HTR-8/SVneo (cell line): Measurements from ENCODE around the gene FAT1.
"Not testable (repeated sequence)": the region's sequence is repeated elsewhere in the genome, so short reads cannot be mapped to it uniquely, and the experiment has no call there.

Source experiments
- DNase-seq: peaks from one replicate; pipeline ENCODE4 v3.0.0; 2011; ENCODE audit warnings: low spot score, mixed read lengths; ENCODE audit not compliant: insufficient read length
- FAIRE-seq: peaks from 2 replicates; lab custom pipeline; 2011; peaks lifted over from hg19 to GRCh38; lab: Jason Lieb, UNC

Gene FAT1, protein sequence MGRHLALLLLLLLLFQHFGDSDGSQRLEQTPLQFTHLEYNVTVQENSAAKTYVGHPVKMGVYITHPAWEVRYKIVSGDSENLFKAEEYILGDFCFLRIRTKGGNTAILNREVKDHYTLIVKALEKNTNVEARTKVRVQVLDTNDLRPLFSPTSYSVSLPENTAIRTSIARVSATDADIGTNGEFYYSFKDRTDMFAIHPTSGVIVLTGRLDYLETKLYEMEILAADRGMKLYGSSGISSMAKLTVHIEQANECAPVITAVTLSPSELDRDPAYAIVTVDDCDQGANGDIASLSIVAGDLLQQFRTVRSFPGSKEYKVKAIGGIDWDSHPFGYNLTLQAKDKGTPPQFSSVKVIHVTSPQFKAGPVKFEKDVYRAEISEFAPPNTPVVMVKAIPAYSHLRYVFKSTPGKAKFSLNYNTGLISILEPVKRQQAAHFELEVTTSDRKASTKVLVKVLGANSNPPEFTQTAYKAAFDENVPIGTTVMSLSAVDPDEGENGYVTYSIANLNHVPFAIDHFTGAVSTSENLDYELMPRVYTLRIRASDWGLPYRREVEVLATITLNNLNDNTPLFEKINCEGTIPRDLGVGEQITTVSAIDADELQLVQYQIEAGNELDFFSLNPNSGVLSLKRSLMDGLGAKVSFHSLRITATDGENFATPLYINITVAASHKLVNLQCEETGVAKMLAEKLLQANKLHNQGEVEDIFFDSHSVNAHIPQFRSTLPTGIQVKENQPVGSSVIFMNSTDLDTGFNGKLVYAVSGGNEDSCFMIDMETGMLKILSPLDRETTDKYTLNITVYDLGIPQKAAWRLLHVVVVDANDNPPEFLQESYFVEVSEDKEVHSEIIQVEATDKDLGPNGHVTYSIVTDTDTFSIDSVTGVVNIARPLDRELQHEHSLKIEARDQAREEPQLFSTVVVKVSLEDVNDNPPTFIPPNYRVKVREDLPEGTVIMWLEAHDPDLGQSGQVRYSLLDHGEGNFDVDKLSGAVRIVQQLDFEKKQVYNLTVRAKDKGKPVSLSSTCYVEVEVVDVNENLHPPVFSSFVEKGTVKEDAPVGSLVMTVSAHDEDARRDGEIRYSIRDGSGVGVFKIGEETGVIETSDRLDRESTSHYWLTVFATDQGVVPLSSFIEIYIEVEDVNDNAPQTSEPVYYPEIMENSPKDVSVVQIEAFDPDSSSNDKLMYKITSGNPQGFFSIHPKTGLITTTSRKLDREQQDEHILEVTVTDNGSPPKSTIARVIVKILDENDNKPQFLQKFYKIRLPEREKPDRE (N-terminal part only)

DNA sequence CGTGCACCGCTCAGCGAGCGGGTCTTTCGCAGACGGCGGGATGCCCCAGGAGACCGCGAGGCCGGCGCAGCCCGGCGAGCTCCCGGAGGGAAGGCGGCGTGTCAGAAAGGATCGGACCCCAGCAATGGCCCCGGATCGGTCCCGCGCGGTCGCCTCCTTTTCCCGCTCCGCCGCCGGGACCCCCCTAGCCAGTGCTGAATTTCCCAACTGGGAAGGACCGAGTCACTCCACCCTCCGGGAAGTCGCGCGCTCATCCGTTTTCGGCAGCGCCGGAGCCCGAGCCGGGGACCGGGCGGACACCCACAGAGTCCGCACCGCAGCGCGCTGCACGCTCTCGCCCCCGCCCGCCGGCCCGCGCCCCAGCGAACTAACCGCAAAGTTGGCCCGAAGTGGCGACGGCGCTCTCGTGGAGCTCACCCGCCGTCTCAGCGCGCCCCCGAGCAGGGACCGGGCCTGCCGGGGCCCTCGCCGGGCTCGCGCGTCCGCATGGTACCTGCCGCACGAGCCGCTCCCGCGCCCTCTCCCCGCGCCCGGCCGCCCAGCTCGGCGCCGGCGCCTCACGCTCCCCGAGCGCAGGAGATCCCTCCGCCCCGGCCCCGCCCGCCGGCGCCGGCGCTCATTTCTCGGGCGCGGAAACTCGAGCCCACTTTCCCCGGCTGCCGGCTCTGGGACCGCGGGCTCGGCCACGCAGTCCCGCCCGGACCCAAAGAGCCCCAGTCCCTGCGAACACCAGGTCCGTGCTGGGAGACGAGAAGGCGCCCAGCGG is at the start of gene FAT1:
Gene FAT1, minus strand, starts transcription at position 565 of the 766 bp plus-strand sequence. CDS start 14,029 bp downstream, outside the sequence.
- FAIRE-seq, result no peak
- DNase-seq, result peak; percentile 60

DNA sequence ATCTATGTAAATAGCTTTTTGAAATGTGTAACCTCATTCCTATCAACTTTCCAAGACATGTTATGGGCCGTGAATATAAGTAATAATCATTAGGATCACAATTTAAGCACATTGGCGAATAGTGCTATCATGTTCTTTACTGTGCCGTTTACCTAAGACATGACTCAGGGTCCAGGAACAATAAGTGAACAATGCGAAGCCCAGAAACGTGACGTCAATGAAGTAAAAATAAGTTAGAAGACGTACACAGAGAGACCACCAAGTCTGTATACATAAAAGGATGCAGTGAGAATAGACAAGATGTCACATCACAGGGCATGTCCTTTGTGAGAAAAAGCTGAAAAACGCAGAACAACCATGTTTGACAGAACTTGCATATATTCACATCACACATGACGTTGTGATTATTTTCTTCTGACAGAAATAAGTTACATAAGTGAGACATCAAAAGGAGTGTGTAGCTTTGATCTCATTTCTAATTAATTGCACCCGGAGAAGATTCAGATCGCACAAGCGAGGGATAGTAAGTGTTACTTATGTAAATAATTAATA is 49.4 kb upstream of the FAT1 start:
- FAIRE-seq, result peak; percentile 67
- no peak for DNase-seq

DNA sequence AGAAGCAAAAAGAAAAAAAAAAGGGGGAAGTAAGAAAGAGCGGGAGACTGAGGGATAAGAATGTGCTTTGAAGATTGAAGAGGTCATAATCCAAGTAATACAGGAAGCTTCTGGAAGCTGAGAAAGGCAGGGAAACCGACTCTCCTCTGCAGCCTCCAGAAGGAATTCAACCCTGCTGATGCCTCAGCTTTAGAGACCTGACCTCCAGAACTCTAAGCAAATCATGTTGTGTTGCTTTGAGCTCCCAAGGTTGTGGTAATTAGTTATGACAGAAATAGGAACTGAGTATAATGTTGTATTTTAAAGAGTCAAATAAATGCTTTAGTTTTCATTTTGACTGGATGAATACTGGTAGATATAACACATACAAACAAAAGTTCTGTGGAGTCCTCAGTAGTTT is 48.0 kb upstream of the FAT1 start:
- DNase-seq (no peak), FAIRE-seq (no peak)

DNA sequence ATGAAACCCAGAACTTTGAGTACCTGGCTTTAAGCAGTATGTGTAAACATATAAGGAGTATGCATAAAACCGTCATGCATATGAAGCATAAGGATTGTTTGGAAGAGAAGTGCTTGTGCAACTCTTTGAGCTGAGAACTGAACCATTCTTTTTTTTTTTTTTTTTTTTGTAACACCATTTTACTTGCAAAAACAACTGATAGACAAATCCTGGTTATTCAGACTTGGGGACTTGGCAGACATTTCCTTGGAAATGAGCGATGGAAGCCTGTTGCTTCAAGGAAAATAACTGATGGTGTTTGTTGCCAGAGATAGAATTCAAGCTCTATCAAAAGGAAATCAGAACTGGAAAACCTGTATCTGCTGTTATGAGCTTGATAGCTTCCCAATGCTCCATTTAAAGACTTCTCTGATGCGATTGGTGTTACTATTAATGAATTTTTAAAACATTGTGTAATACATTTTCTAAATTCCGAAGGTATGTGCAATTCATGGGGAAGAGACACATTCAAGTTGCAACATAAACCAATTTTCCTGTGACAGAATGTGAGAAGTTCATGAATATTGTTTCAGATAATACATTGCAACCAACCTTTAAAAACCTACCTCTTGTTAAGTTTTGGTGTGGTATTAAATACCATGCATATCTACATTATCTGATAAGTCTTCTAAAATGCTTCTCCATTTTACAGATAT is 47.0 kb upstream of the FAT1 start:
- DNase-seq (peak; percentile 41), FAIRE-seq (no peak)

DNA sequence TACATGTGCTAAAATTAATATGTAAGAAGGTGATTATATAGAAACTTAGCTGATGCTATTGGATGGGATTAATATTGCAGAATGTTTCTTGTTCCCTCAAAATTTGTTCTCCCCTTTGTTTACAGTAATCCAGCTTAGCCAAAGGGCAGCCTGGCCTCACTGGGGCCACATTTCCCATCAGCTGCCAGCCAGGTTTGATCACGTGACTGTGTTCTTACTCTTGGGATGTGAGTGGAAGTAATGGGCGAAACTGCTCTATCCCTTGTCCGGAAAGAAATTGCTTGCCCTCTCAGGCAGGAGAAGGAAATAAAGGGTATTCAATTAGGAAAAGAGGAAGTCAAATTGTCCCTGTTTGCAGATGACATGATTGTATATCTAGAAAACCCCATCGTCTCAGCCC is 44.1 kb upstream of the FAT1 start:
- FAIRE-seq, result no peak

DNA sequence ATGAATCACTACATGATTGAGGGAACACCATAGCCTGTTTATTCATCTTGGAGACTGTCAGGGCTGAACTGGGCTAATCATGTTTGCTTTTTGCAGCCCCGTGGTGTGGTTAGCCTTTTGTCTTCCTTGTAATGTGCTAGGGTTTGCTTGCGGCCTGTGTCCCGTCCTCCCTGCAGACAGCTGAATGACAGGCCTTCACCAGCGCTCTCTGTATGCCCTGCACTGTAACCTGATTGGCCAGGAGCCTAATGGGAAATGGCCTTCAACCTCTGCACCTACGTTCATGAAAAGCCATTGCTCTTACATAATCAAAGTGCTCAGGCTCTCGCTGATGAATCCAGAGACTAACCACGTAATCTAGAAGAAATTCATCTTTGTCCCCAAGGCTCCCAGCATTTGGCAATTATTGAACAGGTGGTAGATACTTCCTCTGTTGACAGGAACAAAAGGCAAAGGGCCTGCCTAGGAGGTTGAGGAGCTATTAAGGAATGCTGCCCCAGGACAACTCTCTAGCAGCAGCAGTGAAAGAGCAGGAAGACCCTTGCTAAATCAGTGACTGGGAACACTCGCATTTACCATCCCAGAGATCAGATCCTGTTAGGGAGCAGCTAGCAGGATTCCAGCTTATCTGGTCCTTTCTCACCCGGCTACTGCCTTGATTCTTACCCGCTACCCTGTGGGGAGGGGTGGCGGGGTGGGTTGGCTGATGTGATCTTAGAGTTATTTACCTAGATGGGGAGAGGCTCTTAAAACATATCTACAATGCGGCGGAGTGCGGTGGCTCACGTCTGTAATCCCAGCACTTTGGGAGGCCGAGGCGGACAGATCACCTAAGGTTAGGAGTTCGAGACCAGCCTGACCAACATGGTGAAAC is 42.3 kb upstream of the FAT1 start:
- no peak for DNase-seq

More for the DNA sequence above, 44.1 kb upstream of the FAT1 start:
- no peak for DNase-seq

DNA sequence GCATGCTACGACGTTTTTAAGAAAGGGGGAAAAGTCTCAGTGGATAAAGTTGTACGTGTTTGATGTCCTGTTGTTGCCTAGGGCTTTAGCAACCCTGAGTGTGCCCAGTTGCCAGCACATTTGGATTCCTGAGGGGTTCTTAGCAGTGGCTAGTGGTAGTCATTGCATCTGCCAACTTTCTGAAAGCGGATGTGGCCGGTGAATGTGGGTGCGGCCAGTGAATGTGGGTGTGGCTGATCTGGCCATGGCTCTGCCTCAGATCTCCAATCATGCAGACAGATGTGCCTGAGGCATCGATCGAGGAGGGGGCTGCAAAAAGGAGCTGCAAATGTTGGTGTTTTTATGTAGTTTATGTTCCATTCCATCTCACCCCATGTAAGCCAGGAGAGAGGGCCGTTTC is 41.5 kb upstream of the FAT1 start:
- DNase-seq (no peak), FAIRE-seq (peak; percentile 54)

More for the DNA sequence above, 42.3 kb upstream of the FAT1 start:
- no peak for FAIRE-seq

DNA sequence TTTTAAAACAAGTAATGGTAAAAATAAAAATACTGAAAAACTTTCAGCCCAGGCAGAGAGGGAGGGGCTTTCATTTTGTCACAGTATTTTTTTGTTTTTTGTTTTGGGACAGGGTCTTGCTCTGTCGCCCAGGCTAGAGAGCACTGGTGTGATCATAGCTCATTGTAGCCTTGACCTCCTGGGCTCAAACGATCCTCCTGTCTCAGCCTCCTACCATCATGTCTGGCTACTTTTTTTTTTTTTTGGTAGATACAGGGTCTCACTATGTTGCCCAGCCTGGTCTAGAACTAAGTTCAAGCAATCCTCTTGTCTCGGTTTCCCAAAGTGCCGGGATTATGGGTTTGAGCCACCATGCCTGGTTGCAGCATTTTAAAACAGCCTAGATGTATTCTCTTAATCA is 40.8 kb upstream of the FAT1 start:
- no peak for FAIRE-seq
- DNase-seq, result no peak

DNA sequence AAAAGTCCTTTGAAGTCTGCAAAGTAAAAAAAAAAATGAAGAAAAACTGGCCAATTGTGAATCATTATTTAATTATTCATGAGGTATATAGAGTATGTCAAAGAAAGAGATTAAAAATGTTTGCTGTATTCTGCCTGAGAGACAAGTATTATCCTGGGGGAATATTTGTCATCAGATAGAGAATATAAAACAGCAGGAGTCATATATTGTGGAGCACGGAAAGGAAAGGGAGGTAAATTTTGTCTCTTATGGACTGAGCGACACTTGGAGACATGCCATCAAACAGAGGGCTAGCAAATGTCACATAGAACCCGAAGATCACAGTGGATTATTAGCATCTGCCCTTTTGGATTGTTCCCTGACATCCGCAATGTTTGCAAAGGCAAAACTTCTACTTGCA is 39.2 kb upstream of the FAT1 start:
- DNase-seq, result no peak
- FAIRE-seq, result no peak

DNA sequence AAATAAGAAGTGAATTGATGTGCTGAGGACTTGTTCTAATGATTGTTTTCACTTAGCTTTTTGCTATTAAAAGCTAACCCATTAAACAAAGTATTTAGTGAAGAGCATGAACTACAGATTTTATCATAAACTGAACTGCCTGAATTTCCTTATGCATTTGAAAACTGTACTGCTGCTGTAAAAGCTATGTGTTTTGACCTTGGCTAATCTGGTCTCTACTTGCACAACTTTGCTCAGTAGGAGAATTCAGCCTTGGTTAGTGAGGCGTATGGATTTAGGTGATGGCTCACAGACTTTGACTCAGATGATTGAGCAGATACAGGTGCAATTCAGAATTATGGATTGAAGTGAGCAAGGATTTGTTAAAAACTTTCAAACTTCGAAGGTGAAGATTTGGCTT is 38.7 kb upstream of the FAT1 start:
- no peak for FAIRE-seq

DNA sequence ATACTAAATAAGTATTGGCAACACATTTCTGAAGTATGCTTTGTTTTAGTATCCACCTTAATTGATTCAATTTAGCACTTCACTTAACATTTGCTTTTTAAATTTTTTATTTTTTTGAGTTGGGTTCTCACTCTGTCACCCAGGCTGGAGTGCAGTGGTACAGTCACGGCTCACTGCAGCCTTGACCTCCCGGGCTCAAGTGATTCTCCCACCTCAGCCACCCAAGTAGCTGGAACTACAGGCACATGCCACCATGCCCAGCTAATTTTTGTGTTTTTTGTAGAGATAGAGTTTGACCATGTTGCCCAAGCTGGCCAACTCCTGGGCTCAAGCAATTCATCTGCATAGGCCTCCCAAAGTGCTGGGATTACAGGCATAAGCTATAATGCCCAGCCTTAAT is 38.3 kb upstream of the FAT1 start:
- FAIRE-seq, DNase-seq: not testable (repeated sequence)

More for the DNA sequence above, 38.7 kb upstream of the FAT1 start:
- DNase-seq, result no peak

DNA sequence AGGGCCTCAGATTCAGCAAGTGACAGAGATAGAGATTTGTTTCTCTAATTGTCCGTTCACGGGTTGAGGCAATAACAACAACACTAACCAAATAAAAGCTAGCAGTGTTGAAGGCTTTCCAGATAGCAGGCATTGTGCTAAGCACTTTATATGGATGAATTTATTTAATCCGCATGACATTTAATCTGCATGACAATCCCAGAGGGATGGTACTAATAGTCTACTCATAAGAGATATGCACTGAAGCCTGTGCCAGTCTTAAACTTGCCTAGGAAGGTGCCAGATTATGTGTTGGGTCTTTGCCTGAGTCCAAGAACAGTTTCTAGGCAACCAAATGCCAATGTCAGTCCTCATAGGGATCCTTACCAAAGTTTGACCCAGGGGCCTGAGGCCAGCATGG is 37.7 kb upstream of the FAT1 start:
- no peak for DNase-seq
- no peak for FAIRE-seq

DNA sequence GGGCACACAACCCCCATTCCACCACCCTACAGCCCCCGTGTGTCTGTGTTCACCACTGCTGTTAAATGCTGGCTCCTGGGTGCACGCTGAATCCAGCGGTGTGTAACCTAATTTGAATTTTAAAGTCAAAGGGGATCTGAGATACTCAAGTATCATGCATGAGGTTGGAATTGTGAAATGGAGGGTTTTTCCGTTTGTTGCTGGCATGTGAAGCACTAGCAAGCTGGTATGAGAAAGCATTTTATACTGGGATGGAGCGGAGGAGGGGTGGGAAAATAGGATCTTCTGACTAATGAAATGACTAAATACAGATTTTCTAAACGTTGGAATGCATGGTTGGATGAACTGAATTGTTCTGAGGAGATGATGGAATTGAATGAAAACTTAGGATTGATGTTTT is 36.9 kb upstream of the FAT1 start:
- FAIRE-seq, result no peak
- DNase-seq, result no peak

DNA sequence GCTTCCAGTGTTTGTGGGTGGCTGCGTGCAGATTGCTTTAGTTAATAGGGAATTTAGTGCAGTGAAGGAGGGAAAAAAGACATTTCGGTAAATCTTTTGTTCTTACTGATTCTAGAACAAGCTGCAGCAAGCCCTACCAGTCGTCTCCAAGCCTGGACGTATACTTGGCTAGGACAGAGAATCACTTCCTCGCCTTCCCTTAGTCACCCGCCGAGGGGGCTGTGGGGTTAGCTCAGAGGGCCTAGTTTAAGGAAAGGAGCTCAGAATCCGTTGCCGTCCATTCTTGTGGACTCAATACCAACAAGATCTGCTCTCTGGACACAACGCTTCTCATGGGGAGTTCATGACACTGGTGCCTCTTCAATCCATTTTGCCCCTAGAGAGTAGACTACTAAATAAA is 36.3 kb upstream of the FAT1 start:
- no peak for DNase-seq
- no peak for FAIRE-seq

DNA sequence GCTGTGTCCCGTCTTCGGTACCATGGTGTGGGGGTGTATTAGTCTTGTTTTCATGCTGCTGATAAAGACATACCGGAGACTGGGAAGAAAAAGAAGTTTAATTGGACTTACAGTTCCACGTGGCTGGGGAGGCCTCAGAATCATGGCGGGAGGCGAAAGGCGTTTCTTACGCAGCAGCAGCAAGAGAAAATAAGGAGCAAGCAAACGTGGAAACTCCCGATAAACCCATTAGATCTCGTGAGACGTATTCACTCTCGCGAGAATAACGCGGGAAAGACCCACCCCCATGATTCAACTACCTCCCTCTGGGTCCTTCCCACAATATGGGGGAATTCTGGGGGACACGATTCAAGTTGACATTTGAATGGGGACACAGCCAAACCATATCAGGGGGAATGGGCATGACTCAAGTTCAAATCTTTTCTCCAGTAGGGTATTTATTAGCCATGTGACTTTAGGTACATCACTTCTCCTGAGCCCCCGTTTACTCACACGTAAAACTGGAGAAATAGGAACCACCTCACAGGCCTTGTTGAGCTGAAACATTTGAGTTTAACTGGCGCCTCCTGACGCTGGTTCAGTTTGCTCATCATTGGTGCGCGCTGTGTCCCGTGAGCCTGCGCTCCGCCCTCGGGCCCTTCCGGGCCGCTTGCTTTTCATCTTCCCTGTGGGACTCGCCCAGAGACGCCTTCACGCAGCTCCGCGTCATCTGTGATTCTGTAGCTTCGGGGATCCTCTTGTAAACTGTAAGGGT is 35.5 kb upstream of the FAT1 start:
- FAIRE-seq (no peak), DNase-seq (no peak)

DNA sequence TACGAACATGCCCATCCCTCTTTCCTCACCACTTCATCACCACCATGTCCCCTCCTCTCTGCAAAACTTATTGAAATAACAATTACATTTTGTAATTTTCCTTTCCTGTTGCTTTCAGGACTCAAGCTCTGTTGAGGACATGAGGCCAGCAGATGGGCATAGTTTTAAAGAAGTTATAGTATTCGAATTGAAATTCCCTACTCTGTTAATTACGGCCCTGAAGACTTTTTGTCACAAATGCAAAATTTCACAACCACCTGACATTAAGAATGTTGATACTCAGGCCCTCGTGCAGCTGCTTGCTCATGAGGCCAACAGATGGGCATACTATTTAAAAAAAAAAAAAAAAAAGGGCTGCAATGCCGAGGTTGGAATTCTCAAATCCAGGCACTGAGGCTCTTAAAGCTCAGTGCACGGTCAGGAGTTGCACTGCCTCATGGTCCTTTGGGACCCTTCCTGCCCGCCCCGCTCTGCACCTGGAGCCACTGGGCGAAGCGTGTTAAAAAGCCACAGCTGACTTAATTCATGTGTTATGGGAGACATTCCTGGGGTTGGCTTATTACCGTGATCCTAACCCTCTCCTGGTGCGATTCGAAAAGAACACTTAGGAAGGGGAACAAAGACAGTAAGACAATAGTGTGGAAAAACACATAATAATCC is 34.2 kb upstream of the FAT1 start:
- no peak for FAIRE-seq
- DNase-seq, result no peak

DNA sequence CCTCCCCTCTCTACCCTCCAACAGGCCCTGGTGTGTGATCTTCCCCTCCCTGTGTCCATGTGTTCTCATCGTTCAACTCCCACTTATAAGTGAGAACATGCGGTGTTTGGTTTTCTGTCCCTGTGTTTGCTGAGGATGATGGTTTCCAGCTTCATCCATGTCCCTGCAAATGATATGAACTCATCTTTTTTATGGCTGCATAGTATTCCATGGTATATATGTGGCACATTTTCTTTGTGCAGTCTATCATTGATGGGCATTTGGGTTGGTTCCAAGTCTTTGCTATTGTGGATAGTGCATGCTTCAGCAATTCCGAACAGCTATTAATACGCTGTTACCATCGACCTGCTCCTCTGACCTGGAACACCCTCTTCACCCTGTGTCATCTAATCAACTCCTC is 32.9 kb upstream of the FAT1 start:
- not testable (repeated sequence) for DNase-seq
- peak; percentile 26 for FAIRE-seq
